H9 (cell line): ENCODE results near the gene KIF5A. TPM values are rescaled to one million over a fixed set of nuclear protein-coding genes. Genes with fewer than 3 reads are reported as not detected.

Experiments used
- DNase-seq: peaks from one replicate; pipeline ENCODE4 v3.0.0-alpha.2; 2017
- H2AFZ ChIP-seq: one replicate; pipeline ENCODE4 v1.6.1; 2013; ENCODE audit warnings: mild to moderate bottlenecking, low read length, control low read depth, moderate library complexity
- H2AK5ac ChIP-seq: 2 replicates; pipeline ENCODE4 v1.6.1; 2013; ENCODE audit warnings: low read length, control low read depth, mixed read lengths; ENCODE audit not compliant: insufficient read length
- H2BK120ac ChIP-seq: one replicate; pipeline ENCODE4 v1.6.1; 2013; ENCODE audit warnings: low read depth, mild to moderate bottlenecking, low read length, control low read depth, inconsistent platforms; ENCODE audit not compliant: poor library complexity, severe bottlenecking
- H2BK12ac ChIP-seq: 2 replicates; pipeline ENCODE4 v1.6.1; 2013; ENCODE audit warnings: low read length, control low read depth, mixed read lengths, low read depth; ENCODE audit not compliant: insufficient read length
- H2BK15ac ChIP-seq: 2 replicates; pipeline ENCODE4 v1.6.1; 2013; ENCODE audit warnings: low read depth, low read length, control low read depth
- H2BK20ac ChIP-seq: one replicate; pipeline ENCODE4 v1.6.1; 2013; ENCODE audit warnings: low read depth, mild to moderate bottlenecking, low read length, control low read depth, inconsistent platforms; ENCODE audit not compliant: poor library complexity, severe bottlenecking
- H2BK5ac ChIP-seq: 2 replicates; pipeline ENCODE4 v1.6.1; 2013; ENCODE audit warnings: low read length, control low read depth, mixed read lengths; ENCODE audit not compliant: insufficient read length
- H3K14ac ChIP-seq: 2 replicates; pipeline ENCODE4 v1.6.1; 2013; ENCODE audit warnings: low read length, control low read depth; ENCODE audit not compliant: insufficient read depth
- H3K18ac ChIP-seq: 2 replicates; pipeline ENCODE4 v1.6.1; 2013; ENCODE audit warnings: low read depth, mild to moderate bottlenecking, mixed read lengths, low read length, control low read depth; ENCODE audit not compliant: insufficient read length
- H3K23ac ChIP-seq: 2 replicates; pipeline ENCODE4 v1.6.1; 2013; ENCODE audit warnings: low read length, control low read depth, mixed read lengths, low read depth; ENCODE audit not compliant: insufficient read length
- H3K23me2 ChIP-seq: 2 replicates; pipeline ENCODE4 v1.6.1; 2013; ENCODE audit warnings: low read depth, mild to moderate bottlenecking, mixed read lengths, low read length, control low read depth; ENCODE audit not compliant: insufficient read length, poor library complexity, severe bottlenecking
- H3K27ac ChIP-seq: 2 replicates; pipeline ENCODE4 v1.5.1; 2013; ENCODE audit warnings: low read length, control low read depth, mixed read lengths, low read depth; ENCODE audit not compliant: insufficient read length
- H3K27me3 ChIP-seq: 2 replicates; pipeline ENCODE4 v1.6.1; 2013; ENCODE audit warnings: low read length, control low read depth, inconsistent platforms; ENCODE audit not compliant: insufficient read depth
- H3K4ac ChIP-seq: 2 replicates; pipeline ENCODE4 v1.6.1; 2013; ENCODE audit warnings: low read depth, mild to moderate bottlenecking, control low read depth, inconsistent platforms, low read length, moderate library complexity
- H3K4me1 ChIP-seq: 2 replicates; pipeline ENCODE4 v1.6.1; 2013; ENCODE audit warnings: low read length, control low read depth, inconsistent platforms; ENCODE audit not compliant: insufficient read depth
- H3K4me2 ChIP-seq: 2 replicates; pipeline ENCODE4 v1.6.1; 2013; ENCODE audit warnings: low read length, control low read depth, mixed read lengths; ENCODE audit not compliant: insufficient read length, insufficient read depth
- H3K56ac ChIP-seq: 2 replicates; pipeline ENCODE4 v1.6.1; 2013; ENCODE audit warnings: low read depth, mild to moderate bottlenecking, mixed read lengths, low read length, control low read depth; ENCODE audit not compliant: insufficient read length
- H3K79me1 ChIP-seq: 2 replicates; pipeline ENCODE4 v1.6.1; 2013; ENCODE audit warnings: low read depth, mild to moderate bottlenecking, moderate library complexity, low read length, control low read depth, inconsistent platforms; ENCODE audit not compliant: insufficient read depth, poor library complexity, severe bottlenecking
- H3K79me2 ChIP-seq: 2 replicates; pipeline ENCODE4 v1.6.1; 2013; ENCODE audit warnings: low read length, control low read depth, inconsistent platforms; ENCODE audit not compliant: insufficient read depth
- H3K9ac ChIP-seq: 2 replicates; pipeline ENCODE4 v1.6.1; 2013; ENCODE audit warnings: low read length, control low read depth, mixed read lengths; ENCODE audit not compliant: insufficient read length; ENCODE audit errors: extremely low read depth
- H3K9me3 ChIP-seq: one replicate; pipeline ENCODE4 v1.6.1; 2013; ENCODE audit warnings: low read depth, low read length, inconsistent platforms; ENCODE audit not compliant: control insufficient read depth
- H3T11ph ChIP-seq: one replicate; pipeline ENCODE4 v1.6.1; 2013; ENCODE audit warnings: mild to moderate bottlenecking, low read length, control low read depth, inconsistent platforms
- H4K20me1 ChIP-seq: one replicate; pipeline ENCODE4 v1.6.1; 2013; ENCODE audit not compliant: control insufficient read depth, insufficient read length, insufficient read depth
- H4K5ac ChIP-seq: 2 replicates; pipeline ENCODE4 v1.6.1; 2013; ENCODE audit warnings: low read depth, mild to moderate bottlenecking, mixed read lengths, low read length, control low read depth; ENCODE audit not compliant: insufficient read length
- H4K8ac ChIP-seq: replicated peaks from 2 replicates; pipeline ENCODE4 v1.6.1; 2013; ENCODE audit warnings: low read length, control low read depth, mixed read lengths, low read depth; ENCODE audit not compliant: insufficient read length
- H4K91ac ChIP-seq: 2 replicates; pipeline ENCODE4 v1.6.1; 2013; ENCODE audit warnings: low read depth, mild to moderate bottlenecking, moderate library complexity, mixed read lengths, low read length, control low read depth; ENCODE audit not compliant: insufficient read length
- H3K27ac Mint-ChIP-seq, 3 experiments: 2 replicates in 2 of 3; 3 replicates in 1 of 3; pipeline ENCODE4 v1.8.0; 2020 to 2021; ENCODE audit warnings: mixed read lengths in 3 of 3, mild to moderate bottlenecking in 1 of 3, moderate library complexity in 1 of 3
- H3K27me3 Mint-ChIP-seq: 2 replicates; pipeline ENCODE4 v1.8.0; 2021; ENCODE audit warnings: low read depth, mild to moderate bottlenecking, moderate library complexity, mixed read lengths
- H3K36me3 Mint-ChIP-seq, 3 experiments: 2 replicates in 2 of 3; 3 replicates in 1 of 3; pipeline ENCODE4 v1.8.0; 2020 to 2021; ENCODE audit warnings: low read depth in 3 of 3, mixed read lengths in 3 of 3; ENCODE audit not compliant: insufficient read depth in 1 of 3
- H3K4me1 Mint-ChIP-seq, 2 experiments: 2 replicates each; pipeline ENCODE4 v1.8.0; 2020; ENCODE audit warnings: mixed read lengths in 2 of 2
- H3K4me3 Mint-ChIP-seq, 2 experiments: 2 replicates in 1 of 2; 3 replicates in 1 of 2; pipeline ENCODE4 v1.8.0; 2020 to 2021; ENCODE audit warnings: mild to moderate bottlenecking in 2 of 2, mixed read lengths in 2 of 2, moderate library complexity in 1 of 2
- H3K9me3 Mint-ChIP-seq, 2 experiments: 2 replicates in 1 of 2; 3 replicates in 1 of 2; pipeline ENCODE4 v1.8.0; 2020; ENCODE audit warnings: mild to moderate bottlenecking in 2 of 2, mixed read lengths in 2 of 2, moderate library complexity in 1 of 2
- CTCF ChIP-seq: fragments of 200-600 bp; sonication (generic); conservative IDR thresholded peaks from 3 replicates; pipeline ENCODE4 v1.8.0; 2021; ENCODE audit warnings: antibody characterized with exemption, mild to moderate bottlenecking
- WGBS: extraction: QIAGEN DNeasy Blood & Tissue Kit; methylation state at CpG from one replicate; pipeline ENCODE4 v1.1.7; 2013; ENCODE audit warnings: missing lambda C conversion rate, low lambda C conversion rate, mixed read lengths; ENCODE audit not compliant: insufficient read length; ENCODE audit errors: extremely low coverage; 5-methylcytosine and 5-hydroxymethylcytosine counted together
- total RNA-seq: library from RNA; stranded (reverse); gene quantifications from 2 replicates; pipeline ENCODE4 v1.2.1, GENCODE V29; 2021

KIF5A gene
- total RNA-seq, 1 experiment from 2014 or later = 18.5 TPM

DNA sequence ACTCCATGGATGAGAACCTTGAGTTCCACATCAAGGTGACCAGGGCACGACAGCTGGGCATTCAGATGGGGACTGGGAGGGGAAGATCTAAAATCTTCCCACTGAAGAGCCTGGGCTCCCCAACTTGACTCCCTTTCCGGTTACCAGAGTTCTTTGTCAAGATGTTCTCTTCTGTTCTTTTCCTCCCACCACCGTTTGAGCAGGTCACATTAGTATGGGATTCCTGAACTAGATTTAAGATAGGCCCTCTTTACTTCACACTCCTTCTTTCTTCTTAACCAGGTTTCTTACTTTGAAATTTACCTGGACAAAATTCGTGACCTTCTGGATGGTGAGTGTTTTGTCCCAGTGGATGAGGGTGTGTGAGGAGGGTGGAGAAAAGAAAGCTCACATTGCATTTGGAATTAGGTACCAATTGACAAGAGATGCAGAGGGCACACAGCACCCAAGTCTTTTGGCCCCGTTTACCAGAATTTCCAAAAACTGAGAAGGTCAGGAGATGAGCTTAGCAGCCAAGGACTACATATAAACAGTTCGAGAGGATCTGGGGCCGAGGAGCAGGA, 14.4 kb downstream of the KIF5A start:
- Histone ChIP-seq H3T11ph (no peak overlapping the region), H3K9ac (no peak overlapping the region), H3K4ac (no peak overlapping the region), H2BK120ac (no peak overlapping the region), H3K14ac (no peak overlapping the region), H4K8ac (no peak overlapping the region), H3K23me2 (peaks cover 3% of the 10 kb centered on the region), H3K79me2 (no peaks in the 10 kb centered on the region), H3K18ac (no peak overlapping the region), H2BK20ac (no peak overlapping the region), H2AFZ (no peak overlapping the region), H3K79me1 (no peaks in the 10 kb centered on the region), H2BK5ac (no peak overlapping the region), H3K56ac (no peak overlapping the region), H3K9me3 (no peaks in the 10 kb centered on the region), H2BK12ac (no peak overlapping the region), H4K5ac (no peak overlapping the region), H2BK15ac (no peak overlapping the region), H4K91ac (no peak overlapping the region), H3K27me3 (no peaks in the 10 kb centered on the region), H2AK5ac (no peak overlapping the region), H4K20me1 (no peaks in the 10 kb centered on the region), H3K4me2 (no peak overlapping the region), H3K4me1 (no peaks in the 10 kb centered on the region), H3K27ac (no peak overlapping the region), H3K23ac (no peak overlapping the region)
- Mint-ChIP-seq H3K27me3 (no peaks in the 10 kb centered on the region), H3K9me3 (no peaks in the 10 kb centered on the region), H3K4me3 (no peak overlapping the region), H3K36me3 (peaks cover 19 to 37% (median 36%) of the 10 kb centered on the region in 3 experiments; a peak in 6 of 7 replicates), H3K27ac (no peak overlapping the region), H3K4me1 (no peaks in the 10 kb centered on the region)
- no peak for DNase-seq
- WGBS = no CpG with 5 or more reads among the region's 7 CpGs
- TF ChIP-seq CTCF = no peak
